HG03520 (cell line): ENCODE results near the gene SLC35E1.
"Not testable (repeated sequence)": the region's sequence is repeated elsewhere in the genome, so short reads cannot be mapped to it uniquely, and the experiment has no call there.

Experiments
- ATAC-seq: cut with Tn5 transposase; IDR thresholded peaks from one replicate; pipeline ENCODE4 v1.9.1; 2021; ENCODE audit warnings: mild to moderate bottlenecking, moderate library complexity; ENCODE audit not compliant: unreplicated experiment

Gene SLC35E1

DNA sequence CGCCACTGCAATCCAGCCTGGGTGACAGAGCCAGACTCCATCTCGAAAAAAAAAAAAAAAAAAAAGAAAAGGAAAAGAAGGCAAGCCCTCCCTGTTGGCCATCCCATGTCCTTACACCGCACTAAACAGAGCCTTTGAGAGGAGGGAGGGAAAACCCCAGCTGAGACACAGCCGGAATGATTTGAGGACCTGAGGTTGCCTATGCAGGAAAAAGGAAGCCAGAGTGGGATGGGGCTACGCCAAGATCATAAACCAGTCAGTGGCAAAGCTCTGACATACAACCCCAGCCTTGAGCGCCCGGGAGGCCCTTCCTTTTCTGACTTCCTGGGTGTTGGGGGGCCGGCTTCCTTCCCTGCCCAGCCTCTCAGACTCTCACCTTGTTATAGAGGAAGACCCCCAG lies 17.4 kb downstream of the SLC35E1 start:
- ATAC-seq: no peak

GRCh38 chr19:16551902-16552301 lies 20.3 kb downstream of the SLC35E1 start:
- ATAC-seq: not testable (repeated sequence)

DNA sequence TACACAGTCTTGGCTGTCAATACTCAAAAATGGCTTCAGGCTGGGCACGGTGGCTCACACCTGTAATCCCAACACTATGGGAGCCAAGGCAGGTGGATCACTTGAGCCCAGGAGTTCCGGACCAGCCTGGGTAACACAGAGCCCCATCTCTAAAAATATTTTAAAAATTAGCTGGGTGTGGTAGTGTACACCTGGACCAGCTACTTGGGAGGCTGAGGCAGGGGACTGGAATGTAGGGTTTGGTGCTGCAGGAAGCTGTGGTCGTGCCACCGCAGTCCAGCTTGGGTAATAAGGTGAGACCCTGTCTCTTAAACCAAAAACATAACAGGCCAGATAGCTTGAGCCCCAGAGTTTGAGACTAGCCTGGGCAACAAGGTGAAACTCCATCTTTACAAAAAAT lies 23.3 kb downstream of the SLC35E1 start:
- ATAC-seq: no peak

GRCh38 chr19:16544473-16545231 lies 27.6 kb downstream of the SLC35E1 start:
- no peak for ATAC-seq

- ATAC-seq: not testable (repeated sequence)
Measured at GRCh38 chr19:16543734-16544133, 28.5 kb downstream of the SLC35E1 start.

DNA sequence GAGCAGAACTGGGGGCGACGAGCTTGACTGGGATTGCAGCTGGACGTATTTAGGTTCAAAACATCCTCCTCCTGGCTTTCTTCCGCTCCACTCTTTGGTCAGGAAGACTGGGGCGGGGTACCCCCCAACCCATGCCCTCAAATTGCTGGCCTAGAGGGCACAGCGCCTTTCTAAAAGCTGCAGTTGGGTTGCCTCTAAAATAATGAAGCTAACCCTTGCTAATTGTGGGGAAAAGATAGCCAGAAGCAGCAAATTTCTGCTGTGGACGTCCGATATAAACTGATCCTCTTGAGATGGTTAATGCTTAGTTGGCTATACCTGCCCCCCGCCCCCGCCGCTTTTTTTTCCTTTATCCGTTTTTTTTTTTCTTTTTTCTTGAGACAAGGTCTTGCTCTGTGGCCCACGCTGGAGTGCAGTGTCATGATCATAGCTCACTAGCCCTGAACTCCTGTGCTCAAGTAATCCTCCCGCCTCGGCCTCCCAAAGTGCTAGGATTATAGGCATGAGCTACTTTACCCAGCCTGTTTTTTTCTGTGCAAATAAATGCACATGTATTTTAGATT lies 29.2 kb downstream of the SLC35E1 start:
- ATAC-seq: no peak

DNA sequence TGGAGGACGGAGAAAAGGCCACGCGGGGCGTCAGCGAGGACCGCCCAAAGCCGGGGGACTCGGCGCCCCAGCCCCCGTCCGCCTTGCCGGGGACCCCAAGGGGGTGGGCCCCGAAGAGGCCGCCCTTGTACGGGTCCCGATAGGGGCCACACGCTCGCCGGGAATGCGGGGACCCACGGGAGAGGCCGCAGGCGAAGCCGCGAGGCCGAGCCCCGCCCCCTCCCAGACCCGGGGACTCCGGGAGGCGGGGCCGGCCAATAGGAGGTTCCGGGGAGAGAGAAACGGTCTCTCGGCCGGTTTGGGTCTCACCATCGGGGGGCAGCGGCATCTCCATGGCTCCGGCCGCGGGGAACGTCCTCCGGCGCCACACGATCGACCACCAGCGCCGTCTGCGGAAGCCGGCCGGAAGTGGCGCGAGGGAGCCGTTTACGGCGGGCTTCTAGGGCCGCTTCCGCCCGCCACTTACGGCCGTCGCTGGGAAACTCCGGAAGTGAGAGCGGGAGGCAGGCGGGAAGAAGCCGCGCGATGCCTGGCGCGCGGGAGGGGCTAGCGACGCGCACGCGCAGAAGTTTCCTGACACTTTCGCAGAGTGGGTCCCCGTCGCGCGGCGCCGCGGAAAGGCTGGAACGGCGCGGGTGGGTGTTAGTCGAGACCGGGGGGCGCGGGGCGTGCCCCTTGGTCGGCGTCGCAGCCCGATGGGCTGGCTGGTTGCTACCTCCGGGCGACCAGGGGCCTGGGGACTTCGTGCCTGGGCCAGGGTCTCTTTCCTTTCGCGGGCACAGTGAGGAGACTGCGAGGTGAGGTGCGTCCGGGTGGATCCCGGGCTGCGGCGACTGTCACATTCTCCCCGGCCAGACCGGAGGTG lies 29.9 kb downstream of the SLC35E1 start, which contains the start of gene CHERP:
CHERP (minus strand) TSS at position 393 of the 865 bp plus-strand sequence; CDS start at position 334, 59 bp downstream.
- ATAC-seq: peak; percentile 69

- ATAC-seq: no peak
Measured at GRCh38 chr19:16541526-16542044, 30.6 kb downstream of the SLC35E1 start.

GRCh38 chr19:16540948-16541347 lies 31.3 kb downstream of the SLC35E1 start:
- no peak for ATAC-seq

DNA sequence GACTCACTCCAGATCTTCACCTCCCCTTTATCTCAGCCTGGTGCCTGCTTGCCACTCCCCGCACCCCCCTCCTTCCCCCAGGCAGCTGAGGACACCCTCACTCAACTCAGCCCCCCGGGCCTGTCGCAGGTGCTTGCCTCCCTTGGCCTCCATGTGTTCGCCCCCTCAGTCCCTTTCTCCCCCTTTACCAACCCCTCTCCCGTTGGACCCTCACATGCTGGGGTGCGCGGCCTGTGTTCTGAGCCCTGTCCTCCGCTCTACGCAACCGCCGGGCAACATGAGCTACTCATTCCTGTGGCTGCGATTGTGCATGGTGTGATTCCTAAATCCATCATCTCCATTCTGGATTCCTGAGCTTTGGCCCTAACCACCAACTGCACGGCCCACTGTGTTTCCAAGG lies 35.1 kb downstream of the SLC35E1 start:
- ATAC-seq: no peak

DNA sequence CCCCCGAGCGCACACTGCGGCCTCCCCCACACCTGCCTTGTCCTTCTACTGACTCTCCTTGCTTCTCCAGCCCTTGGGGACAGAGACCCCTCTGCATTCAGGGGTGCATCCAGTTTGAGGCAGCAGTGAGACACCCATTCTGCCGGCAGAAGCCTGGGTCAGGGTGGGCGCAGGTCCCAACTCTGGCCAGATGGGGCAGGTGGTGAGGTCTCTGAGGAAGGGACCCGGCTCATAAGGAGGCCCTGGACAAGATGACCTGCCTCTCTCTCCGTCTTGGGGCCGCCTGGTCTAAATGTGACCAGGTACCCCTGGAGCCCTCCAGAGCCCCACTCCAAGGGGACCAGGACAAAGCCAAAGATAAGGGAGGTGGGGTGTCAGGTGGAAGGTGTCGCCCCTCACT lies 36.1 kb downstream of the SLC35E1 start:
- no peak for ATAC-seq

DNA sequence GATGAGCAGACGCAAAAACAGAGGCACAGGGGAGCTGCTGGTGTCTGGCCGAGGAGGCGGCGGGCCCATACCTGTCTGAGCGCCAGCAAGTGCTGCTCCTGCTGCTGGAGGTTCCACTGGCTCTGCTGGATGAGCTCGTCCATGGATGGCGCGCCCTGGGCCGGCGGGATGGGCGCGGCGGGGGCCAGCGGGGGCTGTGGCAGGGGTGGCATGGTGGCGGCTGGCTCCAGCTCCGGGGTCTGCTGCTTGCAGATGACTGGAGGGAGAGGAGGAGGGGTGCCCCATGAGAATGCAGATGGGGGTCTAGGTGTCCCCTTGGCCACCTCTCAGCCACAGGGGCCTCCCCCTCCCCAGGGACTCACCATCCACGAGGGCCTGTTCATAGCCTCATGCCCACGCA lies 36.8 kb downstream of the SLC35E1 start:
- ATAC-seq: no peak

- no peak for ATAC-seq
Measured at GRCh38 chr19:16532440-16533234, 39.6 kb downstream of the SLC35E1 start.

- no peak for ATAC-seq
Measured at GRCh38 chr19:16531380-16531669, 40.9 kb downstream of the SLC35E1 start.

- no peak for ATAC-seq
Measured at GRCh38 chr19:16530540-16531379, 41.5 kb downstream of the SLC35E1 start.

DNA sequence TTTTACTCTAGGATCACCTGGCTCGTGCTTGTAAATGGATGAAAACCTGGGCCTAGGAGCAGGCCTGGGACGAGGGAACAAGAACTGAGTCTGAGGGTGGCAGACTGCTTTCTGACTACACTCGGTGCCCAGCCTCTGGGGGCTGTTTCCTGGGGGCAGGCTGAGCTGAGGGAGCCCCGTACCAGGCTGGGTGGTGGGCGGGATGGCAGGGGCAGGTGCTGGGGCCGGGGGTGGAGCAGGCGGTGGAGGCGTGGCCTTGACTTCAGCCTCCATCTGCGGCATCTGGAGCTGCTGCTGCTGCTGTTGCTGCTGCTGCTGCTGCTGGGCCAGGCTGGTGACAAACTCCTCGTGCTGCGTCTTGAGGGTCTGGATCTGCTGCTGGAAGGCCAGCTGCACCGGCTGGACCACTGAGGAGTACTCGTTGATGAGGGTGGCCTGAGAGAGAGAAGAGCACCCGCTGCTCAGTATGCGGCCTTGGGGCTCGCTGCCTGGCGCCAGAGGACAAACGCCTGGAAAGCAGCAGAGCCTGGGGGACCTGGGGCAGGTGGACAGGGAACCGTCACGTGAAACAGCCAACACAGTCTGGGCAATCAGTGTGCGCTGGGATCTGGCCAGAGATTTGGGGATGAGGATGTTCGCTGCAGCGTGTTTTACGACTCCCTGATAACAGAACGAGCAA lies 42.6 kb downstream of the SLC35E1 start:
- ATAC-seq: no peak

DNA sequence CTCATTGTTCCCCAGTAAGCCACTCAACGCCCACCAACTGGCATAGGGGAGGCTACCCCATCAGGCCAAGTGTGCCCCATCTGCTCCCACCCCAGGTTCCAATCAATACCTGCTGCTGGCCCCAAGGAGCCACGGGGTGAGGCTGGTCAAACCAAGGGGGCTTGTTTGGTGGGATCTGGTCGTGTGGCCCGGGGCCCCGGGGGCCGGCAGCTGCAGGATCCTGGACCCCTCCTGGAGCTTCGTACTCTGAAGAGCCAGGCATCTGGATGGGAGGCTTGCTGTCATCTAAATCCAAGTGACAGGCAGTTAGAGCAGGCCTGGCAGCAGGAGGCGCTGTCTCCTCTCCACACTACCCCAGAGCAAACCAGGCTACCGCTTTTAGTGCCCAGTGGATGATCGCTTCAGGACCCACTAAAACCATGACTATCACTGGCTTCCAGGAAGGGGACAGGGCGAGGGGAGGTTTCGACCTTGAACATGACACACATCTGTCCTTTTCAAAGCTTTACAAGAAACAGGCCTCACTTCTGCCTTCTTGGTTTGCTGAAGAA lies 44.2 kb downstream of the SLC35E1 start:
- no peak for ATAC-seq

GRCh38 chr19:16527334-16527935 lies 44.8 kb downstream of the SLC35E1 start:
- ATAC-seq: no peak
